Left ventricle myocardium inferior (tissue), 1 donor: Measurements from ENCODE around the gene PLEK. TPM values are rescaled to one million over a fixed set of nuclear protein-coding genes. Genes with fewer than 3 reads are reported as not detected.

Experiments used
- DNase-seq: peaks from one replicate; pipeline ENCODE4 v3.0.0-alpha.2; 2020
- H3K27ac ChIP-seq: fragments of 200-600 bp; replicated peaks from 2 replicates; pipeline ENCODE4 v1.8.0; 2021
- H3K27me3 ChIP-seq: fragments of 200-600 bp; 2 replicates; pipeline ENCODE4 v1.8.0; 2021; ENCODE audit warnings: low read depth
- H3K36me3 ChIP-seq: fragments of 200-600 bp; 2 replicates; pipeline ENCODE4 v1.8.0; 2021
- H3K4me1 ChIP-seq: fragments of 200-600 bp; 2 replicates; pipeline ENCODE4 v1.8.0; 2021
- H3K4me3 ChIP-seq: fragments of 200-600 bp; 2 replicates; pipeline ENCODE4 v1.8.0; 2021; ENCODE audit warnings: mild to moderate bottlenecking, moderate library complexity
- H3K9me3 ChIP-seq: fragments of 200-600 bp; replicated peaks from 2 replicates; pipeline ENCODE4 v1.8.0; 2021
- intact Hi-C: fragments of 100-400 bp; cut with micrococcal nuclease; formaldehyde crosslinking; loops from one replicate; pipeline ENCODE4 v1.11.0; 2022
- total RNA-seq: library from RNA; stranded (reverse); fragmentation: NEBNext Ultra II Directional; extraction: Animal tissue kit (Norgen Biotek cat#: 25700); gene quantifications from one replicate; pipeline ENCODE4 v1.2.1, GENCODE V29; 2021
- TF ChIP-seq, protein P1 (sequence below): fragments of 200-600 bp; IDR thresholded peaks from 2 replicates; pipeline ENCODE4 v1.8.0; 2021; ENCODE audit warnings: antibody characterized with exemption, mild to moderate bottlenecking, borderline replicate concordance
- donor health status: DM: no; HTN: yes; CAD: no; lungs with severe emphysema.

The PLEK gene
- total RNA-seq, 1 donor from 2014 or later: 4.8 TPM

DNA sequence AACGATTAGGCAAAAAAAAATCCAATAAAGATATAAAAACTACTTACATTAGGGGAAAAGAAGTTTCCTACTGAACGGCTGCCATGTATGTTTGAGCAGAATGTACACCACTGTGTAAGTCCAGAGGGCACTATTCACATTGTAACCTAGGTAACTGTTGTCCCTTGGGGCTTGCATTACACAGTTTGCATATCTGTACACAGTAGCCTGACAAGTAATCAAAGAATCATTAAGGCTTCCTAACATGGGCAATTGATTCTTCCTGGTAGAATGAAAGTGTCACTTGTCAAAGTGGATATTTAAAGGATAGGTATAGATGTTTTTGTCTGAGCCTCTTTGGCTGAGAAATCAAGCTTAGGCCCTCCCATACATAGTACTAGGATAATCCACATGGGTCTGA lies 39.1 kb downstream of the PLEK start:
- intact Hi-C loops: no loop called here
- H3K9me3 ChIP-seq: peaks cover 24% of the 10 kb centered on the region

DNA sequence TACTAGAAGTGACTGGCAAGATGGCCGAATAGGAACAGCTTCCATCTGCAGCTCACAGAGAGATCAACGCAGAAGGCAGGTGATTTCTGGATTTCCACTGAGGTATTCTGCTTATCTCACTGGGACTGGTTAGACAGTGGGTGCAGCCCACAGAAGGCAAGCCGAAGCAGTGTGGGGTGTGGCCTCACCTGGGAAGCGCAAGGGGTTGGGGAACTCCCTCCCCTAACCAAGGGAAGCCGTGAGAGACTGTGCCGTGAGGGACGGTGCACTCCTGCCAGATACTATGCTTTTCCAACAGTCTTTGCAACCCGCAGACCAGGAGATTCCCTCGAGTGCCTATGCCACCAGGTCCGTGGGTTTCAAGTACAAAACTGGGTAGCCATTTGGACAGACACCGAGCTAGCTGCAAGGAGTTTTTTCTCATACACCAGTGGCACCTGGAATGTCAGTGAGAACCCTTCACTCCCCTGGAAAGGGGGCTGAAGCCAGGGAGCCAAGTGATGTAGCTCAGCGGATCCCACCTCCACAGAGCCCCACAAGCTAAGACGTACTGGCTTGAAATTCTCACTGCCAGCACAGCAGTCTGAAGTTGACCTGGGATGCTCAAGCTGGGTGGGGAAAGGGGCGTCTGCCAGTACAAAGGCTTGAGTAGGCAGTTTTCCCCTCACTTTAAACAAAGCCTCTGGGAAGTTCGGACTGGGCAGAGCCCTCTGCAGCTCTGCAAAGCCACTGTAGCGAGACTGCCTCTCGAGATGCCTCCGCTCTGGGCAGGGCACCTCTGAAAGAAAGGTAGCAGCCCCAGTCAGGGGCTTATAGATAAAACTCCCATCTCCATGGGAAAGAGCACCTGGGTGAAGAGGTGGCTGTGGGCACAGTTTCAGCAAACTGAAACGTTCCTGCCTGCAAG lies 40.1 kb downstream of the PLEK start:
- peaks cover 11% of the 10 kb centered on the region for H3K4me1 ChIP-seq
- H3K27me3 ChIP-seq: peaks cover 18% of the 10 kb centered on the region
- H3K4me3 ChIP-seq: no peak overlapping the region
- intact Hi-C loops: no loop called here
- TF ChIP-seq, protein P1, sequence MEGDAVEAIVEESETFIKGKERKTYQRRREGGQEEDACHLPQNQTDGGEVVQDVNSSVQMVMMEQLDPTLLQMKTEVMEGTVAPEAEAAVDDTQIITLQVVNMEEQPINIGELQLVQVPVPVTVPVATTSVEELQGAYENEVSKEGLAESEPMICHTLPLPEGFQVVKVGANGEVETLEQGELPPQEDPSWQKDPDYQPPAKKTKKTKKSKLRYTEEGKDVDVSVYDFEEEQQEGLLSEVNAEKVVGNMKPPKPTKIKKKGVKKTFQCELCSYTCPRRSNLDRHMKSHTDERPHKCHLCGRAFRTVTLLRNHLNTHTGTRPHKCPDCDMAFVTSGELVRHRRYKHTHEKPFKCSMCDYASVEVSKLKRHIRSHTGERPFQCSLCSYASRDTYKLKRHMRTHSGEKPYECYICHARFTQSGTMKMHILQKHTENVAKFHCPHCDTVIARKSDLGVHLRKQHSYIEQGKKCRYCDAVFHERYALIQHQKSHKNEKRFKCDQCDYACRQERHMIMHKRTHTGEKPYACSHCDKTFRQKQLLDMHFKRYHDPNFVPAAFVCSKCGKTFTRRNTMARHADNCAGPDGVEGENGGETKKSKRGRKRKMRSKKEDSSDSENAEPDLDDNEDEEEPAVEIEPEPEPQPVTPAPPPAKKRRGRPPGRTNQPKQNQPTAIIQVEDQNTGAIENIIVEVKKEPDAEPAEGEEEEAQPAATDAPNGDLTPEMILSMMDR: no peak
- peaks cover 15% of the 10 kb centered on the region for H3K9me3 ChIP-seq
- DNase-seq: no peak
- no peaks in the 10 kb centered on the region for H3K36me3 ChIP-seq
- no peak overlapping the region for H3K27ac ChIP-seq

More for the DNA sequence above, 39.1 kb downstream of the PLEK start:
- no peak overlapping the region for H3K4me3 ChIP-seq
- H3K36me3 ChIP-seq: no peaks in the 10 kb centered on the region
- peaks cover 11% of the 10 kb centered on the region for H3K4me1 ChIP-seq
- DNase-seq: no peak
- H3K27ac ChIP-seq: no peak overlapping the region
- TF ChIP-seq, protein P1: no peak
- peaks cover 18% of the 10 kb centered on the region for H3K27me3 ChIP-seq

DNA sequence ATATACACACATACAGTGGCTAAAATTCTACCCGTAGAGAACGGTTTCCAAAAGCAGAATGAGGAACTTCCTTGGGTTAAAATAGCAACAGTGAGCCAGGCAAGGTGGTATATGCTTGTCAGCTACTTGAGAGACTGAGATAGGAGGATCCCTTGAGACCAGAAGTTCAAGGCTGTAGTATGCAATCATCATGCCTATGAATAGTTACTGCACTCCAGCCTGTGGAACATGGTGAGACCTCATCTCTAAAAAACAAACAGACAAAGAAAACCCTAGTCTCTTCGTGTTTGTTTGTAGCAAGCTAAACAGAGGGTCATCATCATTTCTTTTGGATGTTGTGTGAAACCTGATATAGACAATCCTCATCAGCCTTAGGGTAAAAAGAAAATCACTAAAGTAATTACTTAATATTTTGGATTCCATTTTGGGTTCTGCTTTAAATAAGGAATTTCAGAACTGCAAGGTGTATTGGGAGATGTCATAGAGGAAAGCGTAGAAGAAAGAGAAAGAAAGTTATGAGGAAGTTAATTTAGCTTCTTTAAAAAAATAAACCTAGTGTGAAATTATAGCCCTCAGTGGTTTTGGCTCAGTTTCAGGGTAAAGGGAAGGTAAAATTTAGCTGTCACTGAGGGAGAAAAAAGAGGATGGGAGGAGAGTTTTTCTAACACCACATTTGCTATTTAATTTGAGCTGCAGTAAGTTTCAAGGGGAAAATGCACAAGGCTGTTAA lies 46.5 kb downstream of the PLEK start:
- no peak overlapping the region for H3K4me3 ChIP-seq
- no peaks in the 10 kb centered on the region for H3K27me3 ChIP-seq
- intact Hi-C loops: no loop called here
- no peaks in the 10 kb centered on the region for H3K36me3 ChIP-seq
- TF ChIP-seq, protein P1: no peak
- no peak overlapping the region for H3K27ac ChIP-seq
- H3K9me3 ChIP-seq: peaks cover 10% of the 10 kb centered on the region
- peaks cover 9% of the 10 kb centered on the region for H3K4me1 ChIP-seq
- DNase-seq: no peak

DNA sequence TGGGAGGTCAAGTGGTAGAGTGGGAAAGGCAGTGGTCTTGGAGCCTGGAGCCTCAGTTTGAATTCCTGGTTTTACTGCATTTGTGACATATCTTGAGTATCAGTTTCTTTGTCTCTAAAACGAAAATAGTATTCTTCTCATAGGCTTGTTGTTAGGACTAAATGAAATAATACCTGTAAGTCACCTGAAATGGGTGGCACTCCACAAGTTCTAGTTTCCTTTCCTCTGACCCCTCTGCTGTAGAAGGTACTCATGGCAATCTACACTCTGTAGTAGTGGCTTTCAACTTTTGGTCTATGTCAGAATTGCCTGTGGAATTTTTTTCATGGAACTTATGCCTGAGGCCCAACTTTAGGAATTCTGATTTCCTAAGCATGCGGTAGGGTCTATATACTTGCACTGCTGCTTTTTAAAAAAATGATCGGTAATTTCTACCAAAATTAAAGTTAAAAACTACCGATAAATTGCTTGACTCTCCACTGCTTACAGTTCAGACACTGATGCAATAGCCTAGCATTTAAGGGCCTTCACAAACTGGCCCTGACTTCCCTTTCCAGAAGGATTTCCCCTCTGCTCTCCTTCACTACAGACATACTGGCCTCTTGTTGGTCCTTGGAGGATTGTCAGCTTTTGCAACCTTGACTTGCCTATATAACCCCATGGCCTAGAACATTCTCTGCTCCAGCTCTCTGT lies 47.2 kb downstream of the PLEK start:
- Histone ChIP-seq H3K9me3 (peaks cover 9% of the 10 kb centered on the region), H3K27ac (no peak overlapping the region), H3K4me1 (peaks cover 9% of the 10 kb centered on the region), H3K27me3 (no peaks in the 10 kb centered on the region), H3K36me3 (no peaks in the 10 kb centered on the region), H3K4me3 (no peak overlapping the region)
- DNase-seq: no peak
- intact Hi-C loops: no loop called here
- TF ChIP-seq, protein P1: no peak

DNA sequence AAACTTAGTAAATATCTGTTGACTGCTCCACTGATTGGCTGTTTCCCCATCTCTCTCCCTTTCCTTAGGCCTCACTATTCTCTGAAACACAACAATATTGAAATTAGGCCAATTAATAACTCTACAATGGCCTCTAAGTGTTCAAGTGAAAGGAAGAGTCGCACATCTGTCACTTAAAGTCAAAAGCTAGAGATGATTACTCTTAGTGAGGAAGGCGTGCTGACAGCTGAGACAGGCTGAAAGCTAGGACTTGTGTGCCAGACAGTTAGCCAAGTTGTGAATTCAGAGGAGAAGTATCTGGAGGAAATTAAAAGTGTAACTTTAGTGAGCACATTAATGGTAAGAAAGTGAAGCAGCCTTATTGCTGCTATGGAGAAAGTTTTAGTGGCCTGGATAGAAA lies 48.4 kb downstream of the PLEK start:
- H3K4me1 ChIP-seq: peaks cover 9% of the 10 kb centered on the region
- no peaks in the 10 kb centered on the region for H3K27me3 ChIP-seq
- no peak overlapping the region for H3K4me3 ChIP-seq
- TF ChIP-seq, protein P1: no peak
- no peak for DNase-seq
- H3K36me3 ChIP-seq: no peaks in the 10 kb centered on the region
- H3K27ac ChIP-seq: no peak overlapping the region
- intact Hi-C loops: no loop called here
- peaks cover under 1% of the 10 kb centered on the region for H3K9me3 ChIP-seq
